Measurements from ENCODE around the gene IFT88.
A peak's percentile ranks its signal among the peaks of the same experiment; 100 is the strongest.

Gene IFT88

DNA sequence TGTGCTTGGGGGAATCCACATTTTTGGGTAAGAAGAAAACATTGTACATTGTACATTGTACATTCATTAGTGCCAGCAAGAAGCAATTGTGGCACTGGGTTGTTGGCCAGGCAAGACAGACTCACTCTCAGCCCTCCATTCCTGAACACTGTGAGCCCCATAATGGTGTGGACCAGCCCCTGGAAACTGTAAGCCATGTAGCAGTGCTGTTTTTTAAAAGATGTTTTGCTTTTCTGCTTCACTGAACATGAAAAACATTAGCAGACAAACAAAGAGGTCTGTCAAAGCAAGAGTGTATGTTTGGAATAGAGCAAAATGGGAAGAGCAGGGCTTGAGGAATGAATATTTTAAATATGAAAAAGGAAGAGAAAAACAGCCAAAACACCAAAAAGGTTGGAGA is 97.4 kb downstream of the IFT88 start:
- no peak overlapping the region for H3K4me3 ChIP-seq (ENCODE audit: low read length)
- no peak for DNase-seq (ENCODE audit: low read depth)
- TF ChIP-seq, protein P1, sequence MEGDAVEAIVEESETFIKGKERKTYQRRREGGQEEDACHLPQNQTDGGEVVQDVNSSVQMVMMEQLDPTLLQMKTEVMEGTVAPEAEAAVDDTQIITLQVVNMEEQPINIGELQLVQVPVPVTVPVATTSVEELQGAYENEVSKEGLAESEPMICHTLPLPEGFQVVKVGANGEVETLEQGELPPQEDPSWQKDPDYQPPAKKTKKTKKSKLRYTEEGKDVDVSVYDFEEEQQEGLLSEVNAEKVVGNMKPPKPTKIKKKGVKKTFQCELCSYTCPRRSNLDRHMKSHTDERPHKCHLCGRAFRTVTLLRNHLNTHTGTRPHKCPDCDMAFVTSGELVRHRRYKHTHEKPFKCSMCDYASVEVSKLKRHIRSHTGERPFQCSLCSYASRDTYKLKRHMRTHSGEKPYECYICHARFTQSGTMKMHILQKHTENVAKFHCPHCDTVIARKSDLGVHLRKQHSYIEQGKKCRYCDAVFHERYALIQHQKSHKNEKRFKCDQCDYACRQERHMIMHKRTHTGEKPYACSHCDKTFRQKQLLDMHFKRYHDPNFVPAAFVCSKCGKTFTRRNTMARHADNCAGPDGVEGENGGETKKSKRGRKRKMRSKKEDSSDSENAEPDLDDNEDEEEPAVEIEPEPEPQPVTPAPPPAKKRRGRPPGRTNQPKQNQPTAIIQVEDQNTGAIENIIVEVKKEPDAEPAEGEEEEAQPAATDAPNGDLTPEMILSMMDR (IDR thresholded peaks at IDR 0.05; ENCODE audit: insufficient read depth, low read depth, low read length, missing control alignments) = no peak

DNA sequence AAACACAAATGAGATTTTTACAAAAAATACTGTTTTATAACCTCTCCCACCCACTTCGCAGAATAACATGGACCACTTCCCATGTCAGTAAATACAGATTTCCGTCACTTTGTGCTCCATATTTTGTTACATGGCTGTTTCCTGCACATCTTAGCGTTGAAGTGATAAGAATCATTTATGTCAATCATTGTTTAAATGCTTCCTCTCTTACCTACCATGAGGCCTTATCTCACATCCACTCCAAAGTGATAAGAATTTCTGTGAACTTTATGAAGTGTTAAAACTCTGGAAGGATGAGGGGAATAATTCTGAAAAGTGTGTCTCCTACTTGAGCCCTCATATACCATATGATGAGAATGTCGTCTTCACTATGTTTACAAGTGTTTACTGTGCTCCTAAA is 100.0 kb downstream of the IFT88 start:
- DNase-seq (ENCODE audit: low read depth) = no peak
- TF ChIP-seq, protein P1 (IDR thresholded peaks at IDR 0.05; ENCODE audit: insufficient read depth, low read depth, low read length, missing control alignments) = no peak

DNA sequence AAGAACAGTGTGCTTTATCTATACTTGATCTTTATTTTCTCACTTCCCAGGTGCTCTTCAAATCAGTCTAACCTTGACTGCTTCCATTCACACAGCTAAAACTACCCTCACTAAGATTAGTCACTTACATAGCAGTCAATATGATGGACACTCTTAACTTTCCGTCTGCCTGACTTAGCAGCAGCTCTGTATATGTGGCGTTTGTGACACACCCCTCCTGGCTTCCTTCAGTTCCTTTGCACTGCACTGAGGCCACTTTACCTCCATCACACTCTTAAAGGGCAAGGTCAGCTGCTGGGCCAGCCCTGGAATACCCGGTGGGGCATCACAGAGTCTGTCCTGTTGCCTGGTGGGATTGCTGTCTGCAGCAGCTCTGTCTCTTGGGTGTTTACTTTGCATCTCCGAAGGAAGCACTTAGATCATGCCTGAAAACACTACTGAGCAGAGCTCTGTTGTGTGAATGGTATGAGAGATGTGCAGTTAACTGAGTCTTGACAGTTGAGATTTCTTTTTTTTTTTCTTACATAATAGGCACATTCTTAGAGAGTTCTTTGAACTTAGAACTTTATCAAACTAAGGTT is 101.0 kb downstream of the IFT88 start:
- H3K4me3 ChIP-seq (ENCODE audit: low read length) = no peak overlapping the region
- TF ChIP-seq, protein P1 (IDR thresholded peaks at IDR 0.05; ENCODE audit: insufficient read depth, low read depth, low read length, missing control alignments) = no peak
- no peak for DNase-seq (ENCODE audit: low read depth)

More for the DNA sequence above, 100.0 kb downstream of the IFT88 start:
- no peak overlapping the region for H3K4me3 ChIP-seq (ENCODE audit: low read length)

DNA sequence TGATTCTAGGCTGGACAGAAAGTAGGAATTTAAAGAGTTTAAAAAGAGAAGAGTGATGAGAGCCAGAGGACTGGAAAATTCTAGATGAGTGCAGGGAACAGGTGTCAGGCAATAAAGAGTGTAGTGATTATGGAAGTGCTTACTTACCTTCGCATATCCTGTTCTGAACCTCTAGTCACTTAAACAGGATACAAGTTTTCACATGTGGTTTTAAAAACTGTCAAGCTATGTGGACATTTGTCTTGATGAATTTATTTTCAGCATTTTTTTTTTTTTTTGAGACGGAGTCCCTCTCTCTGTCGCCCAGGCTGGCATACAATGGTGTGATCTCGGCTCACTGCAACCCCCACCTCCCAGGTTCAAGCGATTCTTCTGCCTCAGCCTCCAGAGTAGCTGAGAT is 102.2 kb downstream of the IFT88 start:
- TF ChIP-seq, protein P1 (IDR thresholded peaks at IDR 0.05; ENCODE audit: insufficient read depth, low read depth, low read length, missing control alignments) = no peak
- DNase-seq (ENCODE audit: low read depth) = no peak
- H3K4me3 ChIP-seq (ENCODE audit: low read length) = no peak overlapping the region

DNA sequence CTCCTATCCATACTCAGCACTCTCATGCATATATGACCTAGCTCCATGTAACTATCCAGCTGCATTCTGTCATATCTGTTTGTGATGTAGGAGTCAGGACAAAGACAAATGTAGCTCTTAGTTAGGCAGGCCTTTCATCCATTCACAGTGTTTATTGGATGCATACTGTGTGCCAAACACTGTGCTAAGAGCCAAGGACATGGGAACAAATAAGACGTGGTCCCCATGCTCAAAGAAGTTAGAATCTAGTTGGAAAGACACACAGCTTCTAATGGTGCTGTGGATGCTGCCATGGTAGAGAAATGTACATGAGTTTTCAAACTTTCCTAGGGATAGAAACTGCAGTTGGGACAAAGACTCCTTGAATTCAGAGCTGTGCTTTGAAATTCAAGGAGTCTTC is 104.8 kb downstream of the IFT88 start:
- TF ChIP-seq, protein P1 (IDR thresholded peaks at IDR 0.05; ENCODE audit: insufficient read depth, low read depth, low read length, missing control alignments) = no peak
- DNase-seq (ENCODE audit: low read depth) = no peak
- no peak overlapping the region for H3K4me3 ChIP-seq (ENCODE audit: low read length)

DNA sequence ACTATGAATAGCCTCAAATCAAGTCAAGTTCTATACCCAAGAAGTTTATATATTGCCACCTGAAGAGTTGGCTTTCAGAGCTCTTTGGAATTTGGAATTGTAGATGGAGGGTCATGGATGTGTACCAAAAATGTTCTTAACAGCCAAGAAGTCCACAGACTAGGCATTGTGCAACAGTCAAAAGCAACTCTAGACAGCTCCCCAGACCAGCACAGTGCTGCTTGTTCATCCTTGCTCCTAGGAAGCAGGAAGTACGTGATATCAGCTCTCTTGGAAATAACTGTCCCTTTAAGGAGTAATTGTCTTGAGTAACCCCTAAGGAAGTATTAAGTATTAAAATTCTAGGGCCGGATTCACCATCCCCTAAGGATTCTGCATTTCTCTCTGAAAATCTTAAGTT is 105.8 kb downstream of the IFT88 start:
- peak; percentile 29 for DNase-seq (ENCODE audit: low read depth)
- H3K4me3 ChIP-seq (ENCODE audit: low read length) = no peak overlapping the region
- TF ChIP-seq, protein P1 (IDR thresholded peaks at IDR 0.05; ENCODE audit: insufficient read depth, low read depth, low read length, missing control alignments) = no peak

DNA sequence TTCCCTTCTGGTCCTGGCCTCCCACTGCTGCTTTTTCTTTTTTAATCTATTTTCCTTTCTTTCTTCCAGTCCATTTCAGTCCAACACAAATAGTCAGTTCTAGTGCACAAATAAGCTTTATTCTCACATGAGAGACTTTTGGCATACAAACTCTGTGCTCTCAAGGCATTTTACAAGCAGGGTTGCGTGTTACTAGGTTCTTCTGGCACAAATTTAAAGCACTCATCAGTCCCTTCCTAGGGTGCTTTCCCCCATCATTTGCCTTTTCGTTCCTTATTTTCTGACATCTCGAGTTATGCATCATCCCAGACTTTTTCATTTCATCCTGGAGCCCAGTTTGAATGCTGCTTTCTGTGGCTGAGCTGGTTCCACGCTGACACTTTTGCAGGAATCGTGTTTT is 106.8 kb downstream of the IFT88 start:
- TF ChIP-seq, protein P1 (IDR thresholded peaks at IDR 0.05; ENCODE audit: insufficient read depth, low read depth, low read length, missing control alignments) = no peak
- no peak for DNase-seq (ENCODE audit: low read depth)
- no peak overlapping the region for H3K4me3 ChIP-seq (ENCODE audit: low read length)

Data from epithelial cell of esophagus (primary cell).